Activated CD8-positive, alpha-beta memory T cell treated with anti-CD3 and anti-CD28 coated beads, Interleukin-2, amount 50 U/mL, for 1 hour (primary cell): Measurements from ENCODE around the gene RNF8.
"Not testable (repeated sequence)": the region's sequence is repeated elsewhere in the genome, so short reads cannot be mapped to it uniquely, and the experiment has no call there.

Experiments
- DNase-seq: peaks from one replicate; pipeline ENCODE4 v3.0.0-alpha.2; 2020; ENCODE audit errors: extremely low read depth

The RNF8 gene, protein sequence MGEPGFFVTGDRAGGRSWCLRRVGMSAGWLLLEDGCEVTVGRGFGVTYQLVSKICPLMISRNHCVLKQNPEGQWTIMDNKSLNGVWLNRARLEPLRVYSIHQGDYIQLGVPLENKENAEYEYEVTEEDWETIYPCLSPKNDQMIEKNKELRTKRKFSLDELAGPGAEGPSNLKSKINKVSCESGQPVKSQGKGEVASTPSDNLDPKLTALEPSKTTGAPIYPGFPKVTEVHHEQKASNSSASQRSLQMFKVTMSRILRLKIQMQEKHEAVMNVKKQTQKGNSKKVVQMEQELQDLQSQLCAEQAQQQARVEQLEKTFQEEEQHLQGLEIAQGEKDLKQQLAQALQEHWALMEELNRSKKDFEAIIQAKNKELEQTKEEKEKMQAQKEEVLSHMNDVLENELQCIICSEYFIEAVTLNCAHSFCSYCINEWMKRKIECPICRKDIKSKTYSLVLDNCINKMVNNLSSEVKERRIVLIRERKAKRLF

GRCh38 chr6:37353761-37354525 lies at the start of gene RNF8:
TSS of gene RNF8 (plus strand) at chr6:37353983. CDS start at chr6:37354165, 182 bp downstream.
- peak; percentile 73 for DNase-seq

GRCh38 chr6:37304766-37305165 lies 49.0 kb upstream of the RNF8 start:
- DNase-seq = no peak

GRCh38 chr6:37305841-37306425 lies 47.9 kb upstream of the RNF8 start:
- no peak for DNase-seq

DNA sequence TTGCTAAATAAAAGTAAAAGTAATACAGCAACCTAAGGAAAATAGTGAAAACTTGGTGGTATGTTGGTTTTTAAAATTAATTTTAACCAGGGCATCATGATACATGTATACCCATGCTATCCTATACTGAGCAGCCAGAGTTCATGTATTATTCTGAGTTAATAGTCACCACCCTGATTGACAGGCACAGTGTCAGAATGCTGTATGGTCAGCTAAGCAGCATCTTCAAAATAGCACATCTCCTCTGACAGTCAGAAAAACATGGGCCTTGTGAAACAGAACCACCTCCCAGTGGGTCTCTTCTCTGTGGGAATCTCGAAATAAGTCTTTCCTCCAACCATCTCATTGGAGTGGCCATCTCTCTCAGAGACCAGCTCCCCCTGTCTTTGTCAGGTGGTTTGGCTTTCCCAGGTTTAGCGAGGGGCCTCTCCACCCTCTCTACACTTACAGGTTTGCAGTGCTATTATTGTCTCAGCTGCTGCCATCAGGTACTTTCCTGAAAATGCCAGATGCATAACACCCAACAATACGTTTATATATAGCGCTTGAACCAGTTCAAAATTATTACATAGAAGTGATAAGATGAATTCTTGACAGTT lies 47.1 kb upstream of the RNF8 start:
- no peak for DNase-seq

- not testable (repeated sequence) for DNase-seq
These were observed 46.3 kb upstream of the RNF8 start for GRCh38 chr6:37307484-37307883.

GRCh38 chr6:37308069-37308815 lies 45.5 kb upstream of the RNF8 start:
- no peak for DNase-seq

DNA sequence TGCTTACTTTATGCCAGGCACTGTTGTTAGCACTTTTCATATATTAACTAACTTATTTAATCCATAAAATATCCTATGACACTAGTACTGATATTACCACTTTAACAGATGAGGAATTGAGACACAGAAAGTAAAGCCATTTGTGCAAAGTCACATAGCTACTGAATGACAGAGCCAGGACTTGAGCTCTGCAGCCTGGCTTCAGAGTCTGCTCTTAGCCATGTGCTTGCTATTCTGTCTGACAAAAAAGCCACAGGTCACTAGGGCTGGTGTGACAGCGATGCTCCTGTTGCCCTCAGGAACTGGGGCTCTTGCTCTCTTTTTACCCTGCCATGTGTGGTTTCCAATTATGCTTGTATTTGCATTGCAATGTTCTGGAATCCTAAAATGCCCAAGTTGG lies 44.7 kb upstream of the RNF8 start:
- DNase-seq = no peak

DNA sequence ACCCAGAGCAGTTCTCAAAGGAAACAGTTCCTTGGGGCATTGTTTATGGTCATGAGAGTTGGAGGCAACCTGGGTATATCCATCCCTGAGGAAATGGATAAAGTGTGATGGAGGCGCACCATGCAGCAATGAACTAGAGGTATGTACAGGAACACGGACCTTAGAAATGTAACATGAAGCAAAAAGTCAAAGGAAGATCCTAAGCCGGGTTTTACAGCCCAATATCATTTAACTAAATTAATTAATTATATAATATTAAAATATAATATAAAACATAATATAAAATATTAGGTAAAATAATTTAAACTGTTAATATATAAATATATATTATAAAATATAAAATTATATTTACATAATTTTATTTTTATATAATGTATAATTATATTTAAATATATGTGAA lies 44.1 kb upstream of the RNF8 start:
- DNase-seq = no peak

GRCh38 chr6:37310966-37311365 lies 42.8 kb upstream of the RNF8 start:
- DNase-seq = no peak

GRCh38 chr6:37311741-37312473 lies 41.9 kb upstream of the RNF8 start:
- no peak for DNase-seq

DNA sequence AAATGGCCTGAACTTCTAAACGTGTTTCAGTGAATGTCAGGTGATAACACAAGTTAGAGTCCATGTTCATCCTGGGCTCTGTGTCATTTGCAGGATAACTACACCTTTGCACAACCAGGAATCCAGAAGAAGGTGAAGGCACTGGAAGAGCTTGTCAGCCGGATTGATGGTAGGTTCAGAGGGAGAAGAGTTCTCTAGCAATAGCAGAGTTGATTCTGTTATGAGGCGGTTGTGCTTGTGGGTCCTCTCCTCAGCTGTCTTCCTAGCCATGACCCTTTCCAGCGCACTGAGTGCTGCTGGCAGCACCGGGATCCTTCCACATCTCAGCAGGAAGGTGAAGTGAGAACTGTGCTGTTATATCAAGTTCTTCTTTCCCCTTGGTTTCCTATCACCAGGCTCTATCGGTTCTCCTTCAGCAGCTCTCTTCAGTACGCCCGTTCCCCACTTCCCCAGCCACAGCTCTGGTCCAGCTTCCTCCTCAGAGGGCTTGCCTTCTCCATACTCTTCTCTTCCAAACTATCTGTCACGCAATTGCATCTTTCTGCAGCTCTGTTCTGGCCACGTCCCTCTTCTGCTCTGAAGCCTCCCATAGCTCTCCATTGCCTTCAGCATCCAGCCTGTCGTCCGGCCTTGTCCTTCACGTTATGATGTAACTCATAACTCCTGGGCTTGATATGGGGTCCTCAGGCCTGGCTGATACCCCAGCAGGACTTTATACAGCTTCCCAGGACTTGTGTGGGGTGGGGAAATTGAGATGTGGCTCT lies 39.9 kb upstream of the RNF8 start:
- DNase-seq = no peak

- DNase-seq = no peak
These were observed 39.2 kb upstream of the RNF8 start for GRCh38 chr6:37314487-37315156.

GRCh38 chr6:37315157-37315515 lies 38.6 kb upstream of the RNF8 start:
- no peak for DNase-seq

- no peak for DNase-seq
These were observed 37.7 kb upstream of the RNF8 start for GRCh38 chr6:37316071-37316470.

DNA sequence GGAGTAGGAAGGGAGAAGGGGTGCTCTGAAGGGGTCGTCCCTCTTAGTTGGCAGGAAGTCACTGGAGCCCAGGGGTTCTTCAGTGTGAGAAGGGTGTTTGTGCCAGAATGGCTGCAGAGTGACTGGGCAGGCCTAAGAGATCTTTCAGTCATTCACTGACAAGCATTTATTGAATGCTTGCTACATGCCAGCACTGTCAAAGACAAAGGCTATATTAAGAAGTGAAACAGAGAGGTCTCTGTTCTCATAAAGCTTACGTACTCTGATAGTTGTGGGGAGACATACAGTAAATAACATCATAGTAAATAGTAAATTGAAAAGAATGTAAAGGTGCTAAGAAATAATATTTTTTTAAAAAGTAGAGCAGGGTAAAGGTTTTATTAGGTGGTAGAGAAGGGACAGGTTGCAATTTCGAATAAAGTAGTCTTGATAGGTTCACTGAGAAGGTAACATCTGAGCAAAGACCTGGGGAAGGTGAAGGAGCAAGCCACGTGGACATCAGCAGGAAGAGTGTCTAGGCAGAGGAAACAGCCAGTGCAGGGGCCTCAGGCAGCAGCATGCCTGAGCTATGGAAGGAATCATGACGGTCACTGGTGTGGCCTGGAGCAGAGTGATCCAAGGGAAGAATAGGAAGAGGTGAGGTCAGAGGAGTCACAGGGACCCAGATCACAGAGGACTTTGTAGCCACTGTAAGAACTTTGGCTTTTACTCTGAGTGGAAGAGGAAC lies 36.3 kb upstream of the RNF8 start:
- DNase-seq = no peak

DNA sequence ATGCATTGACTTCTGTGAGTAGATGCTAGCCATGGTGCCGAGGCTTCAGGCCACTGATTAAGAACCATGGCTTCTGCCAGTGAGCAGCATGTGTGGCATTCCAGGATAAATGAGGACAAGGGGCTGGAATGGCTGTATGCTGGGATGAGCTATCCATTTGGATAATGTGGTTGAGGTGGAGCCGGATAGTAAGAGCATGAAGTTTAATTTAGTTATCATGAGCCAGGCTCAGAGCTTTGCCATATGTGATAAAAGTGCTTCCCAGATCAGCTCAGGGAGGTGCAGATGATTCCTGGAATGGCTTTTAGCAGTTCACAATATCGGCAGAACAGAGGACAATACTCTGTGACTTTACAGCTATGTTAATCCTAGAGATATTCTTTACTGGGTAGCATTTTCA lies 34.6 kb upstream of the RNF8 start:
- no peak for DNase-seq

- DNase-seq = no peak
These were observed 33.8 kb upstream of the RNF8 start for GRCh38 chr6:37319856-37320480.

DNA sequence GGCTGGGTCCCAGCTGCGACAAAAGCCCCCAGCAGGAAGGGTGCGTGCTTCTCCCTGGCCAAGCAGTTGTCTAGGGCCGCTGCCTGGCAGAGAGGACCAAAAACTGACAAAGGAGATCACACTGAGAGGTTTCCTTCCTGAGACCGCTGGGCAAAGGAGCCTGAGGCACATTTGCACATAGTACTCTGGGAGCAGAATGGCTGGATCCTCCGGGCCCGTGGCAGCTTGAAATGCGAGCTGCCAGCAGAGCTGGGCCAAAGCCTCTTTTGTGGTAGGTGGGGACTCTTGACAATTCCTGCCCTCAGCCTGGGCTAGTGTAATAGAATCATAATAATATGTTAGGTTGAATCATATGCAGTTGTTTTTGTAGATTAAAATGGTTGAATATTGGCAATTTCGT lies 33.1 kb upstream of the RNF8 start:
- DNase-seq = no peak
